SK-N-MC (cell line): ENCODE results near the gene RC3H2.
"Not testable (repeated sequence)": the region's sequence is repeated elsewhere in the genome, so short reads cannot be mapped to it uniquely, and the experiment has no call there.

Experiments
- DNase-seq: peaks from one replicate; pipeline ENCODE4 v3.0.0-alpha.2; 2011; ENCODE audit warnings: low read depth, low spot score
- H3K27ac ChIP-seq: fragments of 200-600 bp; sonication (generic); 2 replicates; pipeline ENCODE4 v1.5.1; 2016; ENCODE audit warnings: mixed run types
- H3K36me3 ChIP-seq: fragments of 200-600 bp; sonication (generic); 2 replicates; pipeline ENCODE4 v1.6.1; 2017; ENCODE audit warnings: antibody characterized with exemption, low read length, mixed read lengths; ENCODE audit not compliant: insufficient read depth
- H3K4me3 ChIP-seq: fragments of 200-600 bp; sonication (generic); 2 replicates; pipeline ENCODE4 v1.5.1; 2016
- H3K9ac ChIP-seq: fragments of 200-600 bp; sonication (generic); 2 replicates; pipeline ENCODE4 v1.8.0; 2017; ENCODE audit warnings: mixed run types, mixed read lengths; ENCODE audit not compliant: insufficient read length
- H3K9me3 ChIP-seq: fragments of 200-600 bp; sonication (generic); 2 replicates; pipeline ENCODE4 v1.6.1; 2017; ENCODE audit warnings: low read depth, mild to moderate bottlenecking, antibody characterized with exemption, low read length, moderate library complexity, mixed read lengths
- EZH2 ChIP-seq: fragments of 200-600 bp; sonication (generic); IDR thresholded peaks from one replicate; pipeline ENCODE4 v1.6.1; 2017; ENCODE audit warnings: antibody characterized with exemption
- FOXP2 ChIP-seq: optimal IDR thresholded peaks from 2 replicates; pipeline ENCODE3; 2011; ENCODE audit warnings: mild to moderate bottlenecking, moderate library complexity; ENCODE audit not compliant: insufficient read depth; ENCODE audit errors: extremely low read length, control extremely low read depth
- POLR2AphosphoS5 ChIP-seq: IDR thresholded peaks from 2 replicates; pipeline ENCODE4 v1.6.1; 2012; ENCODE audit warnings: mild to moderate bottlenecking, low read depth, low read length, borderline replicate concordance

Gene RC3H2

GRCh38 chr9:122931226-122932121, 26.3 kb upstream of the RC3H2 start, which contains the start of gene ZBTB26:
Gene ZBTB26 (minus strand): TSS chr9:122931512. CDS start chr9:122919934, 11,578 bp downstream.
- Histone ChIP-seq H3K9me3 (no peaks in the 10 kb centered on the region), H3K4me3 (peak within 1 kb of the TSS; percentile 86), H3K27ac (peak within 1 kb of the TSS; percentile 83), H3K9ac (peak within 1 kb of the TSS; percentile 92), H3K36me3 (peaks cover 10% of the 10 kb centered on the region)
- no peak for DNase-seq
- TF ChIP-seq EZH2 (no peak), FOXP2 (no peak), POLR2AphosphoS5 (peak; percentile 95)

GRCh38 chr9:122930541-122931225, 25.5 kb upstream of the RC3H2 start:
- H3K4me3 ChIP-seq: peak overlapping the region; percentile 86
- peaks cover 4% of the 10 kb centered on the region; the same call in 1 of the 2 replicates for H3K36me3 ChIP-seq
- DNase-seq: no peak
- H3K9me3 ChIP-seq: no peaks in the 10 kb centered on the region
- H3K27ac ChIP-seq: peak overlapping the region; percentile 83
- no peak for TF ChIP-seq EZH2
- TF ChIP-seq POLR2AphosphoS5: no peak
- no peak for TF ChIP-seq FOXP2
- H3K9ac ChIP-seq: peak overlapping the region; percentile 92

DNA sequence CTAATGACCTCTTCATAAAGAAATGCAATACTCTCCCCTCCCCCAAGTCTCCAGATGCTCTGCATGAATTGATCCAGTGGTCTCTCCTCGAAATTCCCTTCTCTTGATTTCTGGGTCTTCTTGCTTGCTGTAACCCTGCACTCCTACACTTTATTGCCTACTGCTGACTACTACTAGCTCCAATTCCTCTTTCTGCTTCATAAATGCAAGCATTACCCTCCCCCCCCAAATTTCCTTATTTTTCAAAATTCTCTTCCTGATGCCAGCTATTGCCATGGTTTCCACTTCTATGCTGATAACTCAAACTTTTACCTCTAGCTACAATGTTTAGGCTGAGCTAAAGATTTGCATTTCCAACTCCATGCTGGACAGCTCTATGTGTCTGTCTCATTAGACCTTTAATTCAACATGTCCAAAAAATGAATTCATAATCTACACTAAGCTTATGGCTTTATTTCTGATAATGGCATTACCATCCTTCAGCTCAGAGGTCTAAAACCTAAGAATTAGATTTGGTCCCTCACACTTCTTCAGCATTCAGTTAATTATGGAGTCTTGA, 24.7 kb upstream of the RC3H2 start:
- no peak overlapping the region for H3K27ac ChIP-seq
- peaks cover 4% of the 10 kb centered on the region; the same call in 1 of the 2 replicates for H3K36me3 ChIP-seq
- no peak overlapping the region for H3K9ac ChIP-seq
- DNase-seq: no peak
- H3K4me3 ChIP-seq: peak overlapping the region; percentile 86
- TF ChIP-seq FOXP2: no peak
- no peak for TF ChIP-seq EZH2
- no peak for TF ChIP-seq POLR2AphosphoS5
- no peaks in the 10 kb centered on the region for H3K9me3 ChIP-seq

GRCh38 chr9:122923947-122924346, 18.8 kb upstream of the RC3H2 start:
- Histone ChIP-seq H3K9ac (no peak overlapping the region), H3K36me3 (peaks cover 11% of the 10 kb centered on the region), H3K4me3 (no peak overlapping the region), H3K27ac (no peak overlapping the region), H3K9me3 (no peaks in the 10 kb centered on the region)
- TF ChIP-seq FOXP2 (no peak), POLR2AphosphoS5 (no peak), EZH2 (no peak)
- DNase-seq: no peak

- no peak for DNase-seq
- peaks cover 10% of the 10 kb centered on the region for H3K36me3 ChIP-seq
- no peaks in the 10 kb centered on the region for H3K9me3 ChIP-seq
- no peak overlapping the region for H3K9ac ChIP-seq
- H3K4me3 ChIP-seq: no peak overlapping the region
- TF ChIP-seq FOXP2: no peak
- no peak for TF ChIP-seq EZH2
- TF ChIP-seq POLR2AphosphoS5: no peak
- no peak overlapping the region for H3K27ac ChIP-seq
These were observed 17.6 kb upstream of the RC3H2 start for GRCh38 chr9:122922713-122923112.

DNA sequence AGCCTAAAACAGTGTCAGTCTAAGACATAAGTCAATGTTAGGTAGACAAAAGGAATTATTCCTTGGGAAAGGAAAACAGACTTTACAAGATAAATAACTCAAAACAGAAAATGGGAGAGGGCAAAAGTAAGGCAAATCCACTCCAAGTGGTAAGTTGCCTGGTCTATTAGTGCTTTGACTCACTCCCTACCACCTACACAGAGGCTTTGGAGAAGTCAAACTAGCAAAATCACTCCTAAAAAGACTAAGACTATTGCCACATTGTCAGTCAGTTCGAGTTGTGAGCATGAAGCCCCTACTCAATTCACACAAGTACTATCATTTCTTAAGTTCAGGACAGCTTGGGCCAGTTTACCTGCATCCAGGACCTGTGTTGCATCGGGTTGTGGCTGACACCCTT, 13.2 kb upstream of the RC3H2 start:
- H3K9me3 ChIP-seq: no peaks in the 10 kb centered on the region
- no peak for DNase-seq
- no peak overlapping the region for H3K27ac ChIP-seq
- no peak overlapping the region for H3K9ac ChIP-seq
- H3K4me3 ChIP-seq: no peak overlapping the region
- H3K36me3 ChIP-seq: peaks cover 10% of the 10 kb centered on the region
- no peak for TF ChIP-seq FOXP2
- no peak for TF ChIP-seq POLR2AphosphoS5
- no peak for TF ChIP-seq EZH2

- Histone ChIP-seq H3K4me3 (peak within 1 kb of the TSS; percentile 99), H3K9ac (peak within 1 kb of the TSS; percentile 96), H3K9me3 (no peaks in the 10 kb centered on the region), H3K27ac (peak within 1 kb of the TSS; percentile 75), H3K36me3 (peaks cover 19% of the 10 kb centered on the region)
- TF ChIP-seq EZH2 (no peak), POLR2AphosphoS5 (peak; percentile 77), FOXP2 (no peak)
- peak; percentile 51 for DNase-seq
These were observed 8.0 kb upstream of the RC3H2 start, which contains the start of gene ZBTB6 for GRCh38 chr9:122912964-122913673. Gene ZBTB6 (minus strand): TSS chr9:122913323. CDS start chr9:122912072, 1,251 bp downstream.

DNA sequence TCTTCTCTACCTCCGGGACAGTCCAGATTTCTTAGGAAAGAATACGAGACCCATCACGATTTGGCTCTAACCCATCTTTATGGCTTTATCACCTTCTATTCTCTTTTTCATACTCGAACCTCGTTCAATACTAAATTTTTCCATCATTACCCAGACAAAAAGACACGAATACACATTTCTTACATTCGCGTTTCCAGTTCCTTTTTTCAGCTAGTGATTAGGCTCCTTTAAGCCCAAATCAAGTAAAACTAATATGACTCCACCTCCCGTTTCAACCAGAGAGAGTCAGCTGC, 7.5 kb upstream of the RC3H2 start:
- H3K9me3 ChIP-seq: no peaks in the 10 kb centered on the region
- DNase-seq: no peak
- peak overlapping the region; percentile 99 for H3K4me3 ChIP-seq
- H3K36me3 ChIP-seq: peaks cover 19% of the 10 kb centered on the region
- H3K27ac ChIP-seq: peak overlapping the region; percentile 75
- TF ChIP-seq POLR2AphosphoS5 (no peak), FOXP2 (no peak), EZH2 (no peak)
- peak overlapping the region; percentile 96 for H3K9ac ChIP-seq

DNA sequence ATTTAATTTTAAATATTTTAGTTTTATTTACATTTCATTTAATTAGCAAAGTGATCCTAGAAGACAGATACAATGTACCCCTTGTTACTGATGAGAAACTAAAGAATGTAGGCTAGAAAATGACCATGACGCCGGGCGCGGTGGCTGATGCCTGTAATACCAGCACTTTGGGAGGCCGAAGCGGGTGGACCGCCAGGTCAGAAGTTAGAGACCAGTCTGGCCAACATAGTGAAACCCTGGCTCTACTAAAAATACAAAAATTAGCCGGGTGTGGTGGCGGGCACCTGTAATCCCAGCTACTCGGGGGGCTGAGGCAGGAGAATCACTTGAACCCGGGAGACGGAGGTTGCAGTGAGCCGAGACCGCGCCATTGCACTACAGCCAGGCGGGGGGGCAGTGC, 963 bp upstream of the RC3H2 start:
- peaks cover 19% of the 10 kb centered on the region for H3K36me3 ChIP-seq
- H3K4me3 ChIP-seq, H3K27ac ChIP-seq, DNase-seq, H3K9ac ChIP-seq, H3K9me3 ChIP-seq: not testable (repeated sequence)
